MM.1S (cell line): Measurements from ENCODE around the gene CARD9.

Experiments used
- DNase-seq: peaks from one replicate; pipeline ENCODE4 v3.0.0-alpha.2; 2015
- H2AFZ ChIP-seq: fragments of 300-600 bp; sonication (generic); 2 replicates; pipeline ENCODE4 v1.6.0; 2016; ENCODE audit warnings: antibody characterized with exemption, low read length
- H3F3A ChIP-seq: fragments of 300-600 bp; sonication (generic); 2 replicates; pipeline ENCODE4 v1.6.1; 2016; ENCODE audit warnings: mild to moderate bottlenecking, antibody characterized with exemption, low read length, moderate library complexity, mixed read lengths; ENCODE audit not compliant: insufficient read depth
- H3K27ac ChIP-seq: fragments of 300-600 bp; sonication (generic); 2 replicates; pipeline ENCODE4 v1.5.1; 2016; ENCODE audit warnings: mild to moderate bottlenecking, low read length
- H3K27me3 ChIP-seq: fragments of 300-600 bp; sonication (generic); replicated peaks from 2 replicates; pipeline ENCODE4 v1.6.0; 2016; ENCODE audit warnings: low read length; ENCODE audit not compliant: insufficient read depth
- H3K36me3 ChIP-seq: fragments of 300-600 bp; sonication (generic); replicated peaks from 2 replicates; pipeline ENCODE4 v1.6.1; 2016; ENCODE audit warnings: mild to moderate bottlenecking, low read length, mixed read lengths; ENCODE audit not compliant: insufficient read depth
- H3K4me1 ChIP-seq: fragments of 300-600 bp; sonication (generic); 2 replicates; pipeline ENCODE4 v1.6.1; 2016; ENCODE audit warnings: low read length, mixed read lengths
- H3K4me2 ChIP-seq: fragments of 300-600 bp; sonication (generic); 2 replicates; pipeline ENCODE4 v1.6.0; 2016; ENCODE audit warnings: low read depth, low read length
- H3K4me3 ChIP-seq: fragments of 300-600 bp; sonication (generic); 2 replicates; pipeline ENCODE4 v1.5.1; 2016; ENCODE audit warnings: low read length, mixed read lengths
- H3K79me2 ChIP-seq: fragments of 300-600 bp; sonication (generic); 2 replicates; pipeline ENCODE4 v1.6.1; 2016; ENCODE audit warnings: mixed run types, low read length, mixed read lengths
- H3K9ac ChIP-seq: fragments of 300-600 bp; sonication (generic); 2 replicates; pipeline ENCODE4 v1.6.1; 2016; ENCODE audit warnings: low read length, mixed read lengths
- H3K9me2 ChIP-seq: fragments of 300-600 bp; sonication (generic); replicated peaks from 2 replicates; pipeline ENCODE4 v1.6.1; 2016; ENCODE audit warnings: mild to moderate bottlenecking, low read length, mixed read lengths; ENCODE audit not compliant: insufficient read depth
- H3K9me3 ChIP-seq: fragments of 300-600 bp; sonication (generic); replicated peaks from 2 replicates; pipeline ENCODE4 v1.6.1; 2016; ENCODE audit warnings: mild to moderate bottlenecking, low read length, mixed read lengths; ENCODE audit not compliant: insufficient read depth
- H4K20me1 ChIP-seq: fragments of 300-600 bp; sonication (generic); 2 replicates; pipeline ENCODE4 v1.6.1; 2016; ENCODE audit warnings: mild to moderate bottlenecking, low read length, moderate library complexity, mixed read lengths; ENCODE audit not compliant: insufficient read depth
- EZH2 ChIP-seq: fragments of 300-600 bp; sonication (generic); optimal IDR thresholded peaks from 2 replicates; pipeline ENCODE3; 2017; ENCODE audit warnings: low read depth, mild to moderate bottlenecking, antibody characterized with exemption, low read length, mixed read lengths
- EZH2phosphoT487 ChIP-seq: fragments of 300-600 bp; sonication (generic); IDR thresholded peaks from 2 replicates; pipeline ENCODE4 v1.6.1; 2018; ENCODE audit warnings: antibody characterized with exemption, low read length
- TF ChIP-seq, protein P1 (sequence below): fragments of 300-600 bp; sonication (generic); IDR thresholded peaks from 2 replicates; pipeline ENCODE4 v1.5.1; 2016; ENCODE audit warnings: antibody characterized with exemption, low read length, mixed read lengths

CARD9 gene

DNA sequence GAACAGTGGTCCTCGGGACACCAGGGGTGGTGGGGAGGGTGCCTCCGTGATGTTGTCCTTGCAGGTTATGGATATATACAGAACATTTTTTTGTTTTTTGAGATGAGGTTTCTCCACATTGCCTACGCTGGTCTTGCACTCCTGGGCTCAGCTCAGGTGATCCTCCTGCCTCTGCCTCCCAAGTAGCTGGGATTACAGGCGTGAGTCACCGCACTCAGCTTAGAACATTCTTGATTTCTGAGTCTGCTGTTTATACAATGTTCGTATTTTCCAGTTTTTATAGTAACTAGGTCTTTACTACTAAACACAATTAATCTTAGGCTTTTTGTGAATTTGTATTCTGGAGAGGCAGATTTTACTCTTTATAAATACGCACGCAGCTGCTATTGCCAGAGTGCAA, 43.0 kb upstream of the CARD9 start:
- Histone ChIP-seq H3K4me3 (no peak overlapping the region), H3F3A (no peaks in the 10 kb centered on the region), H3K4me2 (no peak overlapping the region), H3K9ac (no peak overlapping the region), H3K27me3 (no peaks in the 10 kb centered on the region), H4K20me1 (no peaks in the 10 kb centered on the region), H3K9me3 (no peaks in the 10 kb centered on the region), H3K36me3 (0 out of 2 replicates have a peak, but pooled peaks cover 8% of the 10 kb centered on the region), H3K27ac (no peak overlapping the region), H2AFZ (no peak overlapping the region), H3K4me1 (peaks cover 8% of the 10 kb centered on the region), H3K9me2 (no peaks in the 10 kb centered on the region), H3K79me2 (peaks cover 32% of the 10 kb centered on the region)
- TF ChIP-seq EZH2 (no peak), EZH2phosphoT487 (no peak)
- TF ChIP-seq, protein P1, sequence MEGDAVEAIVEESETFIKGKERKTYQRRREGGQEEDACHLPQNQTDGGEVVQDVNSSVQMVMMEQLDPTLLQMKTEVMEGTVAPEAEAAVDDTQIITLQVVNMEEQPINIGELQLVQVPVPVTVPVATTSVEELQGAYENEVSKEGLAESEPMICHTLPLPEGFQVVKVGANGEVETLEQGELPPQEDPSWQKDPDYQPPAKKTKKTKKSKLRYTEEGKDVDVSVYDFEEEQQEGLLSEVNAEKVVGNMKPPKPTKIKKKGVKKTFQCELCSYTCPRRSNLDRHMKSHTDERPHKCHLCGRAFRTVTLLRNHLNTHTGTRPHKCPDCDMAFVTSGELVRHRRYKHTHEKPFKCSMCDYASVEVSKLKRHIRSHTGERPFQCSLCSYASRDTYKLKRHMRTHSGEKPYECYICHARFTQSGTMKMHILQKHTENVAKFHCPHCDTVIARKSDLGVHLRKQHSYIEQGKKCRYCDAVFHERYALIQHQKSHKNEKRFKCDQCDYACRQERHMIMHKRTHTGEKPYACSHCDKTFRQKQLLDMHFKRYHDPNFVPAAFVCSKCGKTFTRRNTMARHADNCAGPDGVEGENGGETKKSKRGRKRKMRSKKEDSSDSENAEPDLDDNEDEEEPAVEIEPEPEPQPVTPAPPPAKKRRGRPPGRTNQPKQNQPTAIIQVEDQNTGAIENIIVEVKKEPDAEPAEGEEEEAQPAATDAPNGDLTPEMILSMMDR: no peak
- DNase-seq: no peak

DNA sequence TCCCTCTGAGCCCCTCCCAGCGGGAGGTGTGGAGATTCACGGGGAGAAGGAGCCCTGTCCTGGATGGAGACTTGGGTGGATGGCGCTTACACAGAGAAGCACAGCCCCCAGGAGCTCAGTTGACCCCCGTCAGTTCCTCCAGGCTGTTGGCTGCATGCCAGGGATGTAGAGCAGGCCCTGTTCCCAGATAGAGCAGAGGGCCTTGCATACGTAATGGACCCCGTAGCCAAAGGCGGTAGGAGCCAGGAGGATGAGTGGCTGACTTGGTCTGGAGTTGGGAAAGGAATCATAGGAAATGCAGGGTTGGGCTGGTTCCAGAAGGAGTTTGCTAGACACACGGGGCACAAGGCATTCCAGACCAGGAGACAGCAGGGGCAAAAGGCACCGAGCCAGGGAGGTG, 39.5 kb upstream of the CARD9 start:
- no peaks in the 10 kb centered on the region for H4K20me1 ChIP-seq
- H3K4me1 ChIP-seq: peaks cover 14% of the 10 kb centered on the region
- H2AFZ ChIP-seq: no peak overlapping the region
- no peak for TF ChIP-seq EZH2phosphoT487
- H3K9ac ChIP-seq: no peak overlapping the region
- H3K79me2 ChIP-seq: peaks cover 58% of the 10 kb centered on the region
- H3K27ac ChIP-seq: no peak overlapping the region
- H3K36me3 ChIP-seq: 0 out of 2 replicates have a peak, but pooled peaks cover 8% of the 10 kb centered on the region
- H3K4me3 ChIP-seq: no peak overlapping the region
- no peaks in the 10 kb centered on the region for H3F3A ChIP-seq
- DNase-seq: no peak
- no peaks in the 10 kb centered on the region for H3K9me2 ChIP-seq
- no peaks in the 10 kb centered on the region for H3K27me3 ChIP-seq
- no peaks in the 10 kb centered on the region for H3K9me3 ChIP-seq
- no peak overlapping the region for H3K4me2 ChIP-seq

DNA sequence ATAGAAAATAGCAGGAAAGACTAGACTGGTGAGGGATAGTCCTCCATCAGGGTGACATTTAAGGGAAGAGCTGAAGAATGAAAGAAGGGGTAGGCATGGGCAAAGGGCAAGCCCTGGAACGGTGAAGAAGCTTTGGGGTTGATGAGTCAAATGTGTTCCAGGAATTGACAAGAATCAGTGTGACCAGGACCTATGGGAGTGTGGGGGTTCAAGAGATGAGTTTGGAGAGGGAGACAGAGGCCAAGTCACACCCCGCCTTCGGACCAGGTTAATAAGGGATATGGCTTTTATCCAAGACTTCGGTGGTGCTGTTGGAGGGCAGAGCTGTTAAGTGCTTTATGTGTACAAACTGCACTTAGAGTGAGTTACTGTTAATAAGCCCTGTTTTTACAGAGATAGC, 37.9 kb upstream of the CARD9 start:
- Histone ChIP-seq H3K9me2 (no peaks in the 10 kb centered on the region), H3K4me1 (peaks cover 14% of the 10 kb centered on the region), H3K9me3 (no peaks in the 10 kb centered on the region), H3K27ac (no peak overlapping the region), H2AFZ (no peak overlapping the region), H3K27me3 (no peaks in the 10 kb centered on the region), H3K4me3 (peak overlapping the region; percentile 86), H3K9ac (peak overlapping the region; percentile 87; the same call in 1 of the 2 replicates), H3F3A (no peaks in the 10 kb centered on the region), H4K20me1 (no peaks in the 10 kb centered on the region), H3K4me2 (peak overlapping the region; percentile 96), H3K36me3 (0 out of 2 replicates have a peak, but pooled peaks cover 8% of the 10 kb centered on the region), H3K79me2 (peaks cover 62% of the 10 kb centered on the region)
- TF ChIP-seq EZH2 (no peak), EZH2phosphoT487 (no peak)
- TF ChIP-seq, protein P1: no peak
- no peak for DNase-seq

DNA sequence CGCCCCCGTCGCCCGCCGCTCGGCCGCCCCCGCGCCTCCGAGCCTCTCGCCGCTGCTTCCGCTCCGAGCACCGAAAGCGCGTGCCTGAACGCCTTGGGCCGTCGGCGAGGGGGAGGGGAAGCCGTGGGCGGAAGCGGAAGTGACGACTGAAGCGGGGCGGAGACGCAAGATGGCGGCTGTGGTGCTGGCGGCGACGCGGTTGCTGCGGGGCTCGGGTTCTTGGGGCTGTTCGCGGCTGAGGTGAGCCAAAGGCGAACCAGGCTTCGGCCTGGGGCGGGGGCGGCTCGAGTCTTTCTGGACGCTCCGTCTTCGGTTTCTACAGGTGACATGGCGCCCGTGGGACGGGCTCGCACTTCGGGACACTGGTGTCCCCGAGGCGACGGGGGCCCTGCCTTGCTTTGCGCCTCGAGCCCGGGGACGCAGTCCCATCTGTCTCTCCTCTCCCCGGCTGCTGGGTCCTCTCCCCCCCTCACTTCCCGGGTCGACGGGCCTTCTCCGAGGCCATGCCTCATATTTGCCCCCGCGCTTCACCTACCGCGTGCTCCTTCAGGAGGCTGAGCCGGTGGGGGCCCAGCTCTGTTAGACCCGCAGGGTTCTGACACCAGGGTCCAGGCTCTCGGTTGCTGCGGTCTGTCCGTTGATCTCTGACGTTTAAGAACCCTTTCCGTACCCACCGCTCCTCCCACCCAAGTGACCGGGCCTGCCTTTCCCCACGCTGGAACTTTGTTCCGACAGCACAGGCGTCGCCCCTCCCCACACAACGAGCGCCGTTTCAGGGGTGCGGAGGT, 37.2 kb upstream of the CARD9 start, which contains the start of the genes ENTR1 and PMPCA:
Gene ENTR1, minus strand, starts transcription at position 115 of the 788 bp plus-strand sequence. CDS start 217 bp downstream, outside the sequence.
Gene PMPCA, plus strand, starts transcription at position 159 of the 788 bp plus-strand sequence. Its CDS starts 11 bp downstream, at position 170.
- Histone ChIP-seq H2AFZ (peak within 1 kb of the TSS; percentile 65), H3K9me3 (no peaks in the 10 kb centered on the region), H3K4me2 (peak within 1 kb of the TSS; percentile 96), H3K36me3 (0 out of 2 replicates have a peak, but pooled peaks cover 8% of the 10 kb centered on the region), H3K27me3 (no peaks in the 10 kb centered on the region), H4K20me1 (no peaks in the 10 kb centered on the region), H3K4me1 (peaks cover 16% of the 10 kb centered on the region), H3F3A (no peaks in the 10 kb centered on the region), H3K27ac (peak within 1 kb of the TSS; percentile 28; the same call in 1 of the 2 replicates), H3K79me2 (peaks cover 62% of the 10 kb centered on the region), H3K4me3 (peak within 1 kb of the TSS; percentile 86), H3K9me2 (no peaks in the 10 kb centered on the region), H3K9ac (peak within 1 kb of the TSS; percentile 87)
- peak; percentile 94 for DNase-seq
- no peak for TF ChIP-seq EZH2
- TF ChIP-seq, protein P1: no peak
- TF ChIP-seq EZH2phosphoT487: no peak
